HEK293 (cell line): ENCODE data around the gene ZNF471.
A peak's percentile ranks its signal among the peaks of the same experiment; 100 is the strongest.

ENCODE experiments used
- BCL6B ChIP-seq: fragments of 450-650 bp; formaldehyde crosslinking; IDR thresholded peaks from 2 replicates; pipeline ENCODE4 v1.5.1; 2017; ENCODE audit warnings: missing biosample characterization, missing genetic modification characterization
- KLF7 ChIP-seq: fragments of 450-650 bp; formaldehyde crosslinking; IDR thresholded peaks from 2 replicates; pipeline ENCODE4 v1.5.1; 2016; ENCODE audit warnings: missing biosample characterization, missing genetic modification characterization, borderline replicate concordance
- PRDM10 ChIP-seq: fragments of 450-650 bp; formaldehyde crosslinking; IDR thresholded peaks from 2 replicates; pipeline ENCODE4 v1.5.1; 2016; ENCODE audit warnings: missing biosample characterization, missing genetic modification characterization
- REST ChIP-seq: fragments of 450-650 bp; formaldehyde crosslinking; IDR thresholded peaks from 2 replicates; pipeline ENCODE4 v1.5.1; 2016; ENCODE audit warnings: missing biosample characterization, missing genetic modification characterization
- SETDB1 ChIP-seq: IDR thresholded peaks from one replicate; pipeline ENCODE4 v1.6.1; 2017; ENCODE audit warnings: mild to moderate bottlenecking, low read length, moderate library complexity, mixed read lengths; ENCODE audit not compliant: insufficient read length
- SP7 ChIP-seq: fragments of 450-650 bp; formaldehyde crosslinking; IDR thresholded peaks from 2 replicates; pipeline ENCODE4 v1.5.1; 2016; ENCODE audit warnings: missing biosample characterization, missing genetic modification characterization
- ZBTB11 ChIP-seq: fragments of 450-650 bp; formaldehyde crosslinking; conservative IDR thresholded peaks from 2 replicates; pipeline ENCODE4 v1.5.1; 2016; ENCODE audit warnings: low read depth, missing biosample characterization, missing genetic modification characterization
- ZBTB20 ChIP-seq: fragments of 450-650 bp; formaldehyde crosslinking; IDR thresholded peaks from 2 replicates; pipeline ENCODE4 v1.5.1; 2016; ENCODE audit warnings: missing biosample characterization, missing genetic modification characterization
- ZBTB21 ChIP-seq: fragments of 450-650 bp; formaldehyde crosslinking; IDR thresholded peaks from 2 replicates; pipeline ENCODE4 v1.5.1; 2017; ENCODE audit warnings: missing biosample characterization, missing genetic modification characterization
- ZBTB6 ChIP-seq: fragments of 450-650 bp; formaldehyde crosslinking; IDR thresholded peaks from 2 replicates; pipeline ENCODE4 v1.5.1; 2017; ENCODE audit warnings: missing biosample characterization, missing genetic modification characterization
- ZFHX2 ChIP-seq: fragments of 450-650 bp; formaldehyde crosslinking; conservative IDR thresholded peaks from 2 replicates; pipeline ENCODE4 v1.5.1; 2016; ENCODE audit warnings: missing biosample characterization, missing genetic modification characterization
- ZIC2 ChIP-seq: fragments of 450-650 bp; formaldehyde crosslinking; IDR thresholded peaks from 2 replicates; pipeline ENCODE4 v1.5.1; 2016; ENCODE audit warnings: missing biosample characterization, missing genetic modification characterization
- ZNF169 ChIP-seq: fragments of 450-650 bp; formaldehyde crosslinking; IDR thresholded peaks from 2 replicates; pipeline ENCODE4 v1.5.1; 2016; ENCODE audit warnings: missing biosample characterization, missing genetic modification characterization
- ZNF266 ChIP-seq: fragments of 450-650 bp; formaldehyde crosslinking; IDR thresholded peaks from 2 replicates; pipeline ENCODE4 v1.5.1; 2016; ENCODE audit warnings: missing biosample characterization, missing genetic modification characterization, low read depth
- ZNF341 ChIP-seq: fragments of 450-650 bp; formaldehyde crosslinking; IDR thresholded peaks from 2 replicates; pipeline ENCODE4; 2016; ENCODE audit warnings: low read depth, missing biosample characterization, missing genetic modification characterization
- ZNF354C ChIP-seq: fragments of 450-650 bp; formaldehyde crosslinking; IDR thresholded peaks from 2 replicates; pipeline ENCODE4 v1.5.1; 2016; ENCODE audit warnings: missing biosample characterization, missing genetic modification characterization, low read depth, borderline replicate concordance
- ZNF560 ChIP-seq: fragments of 450-650 bp; formaldehyde crosslinking; IDR thresholded peaks from 2 replicates; pipeline ENCODE4 v1.5.1; 2017; ENCODE audit warnings: missing biosample characterization, missing genetic modification characterization, borderline replicate concordance
- ZNF600 ChIP-seq: fragments of 450-650 bp; formaldehyde crosslinking; IDR thresholded peaks from 2 replicates; pipeline ENCODE4 v1.5.1; 2016; ENCODE audit warnings: missing biosample characterization, missing genetic modification characterization
- ZNF629 ChIP-seq: fragments of 450-650 bp; formaldehyde crosslinking; IDR thresholded peaks from 2 replicates; pipeline ENCODE4 v1.5.1; 2017; ENCODE audit warnings: missing biosample characterization, missing genetic modification characterization
- ZNF701 ChIP-seq: fragments of 450-650 bp; formaldehyde crosslinking; IDR thresholded peaks from 2 replicates; pipeline ENCODE4 v1.5.1; 2016; ENCODE audit warnings: missing biosample characterization, missing genetic modification characterization
- ZNF830 ChIP-seq: fragments of 450-650 bp; IDR thresholded peaks from 2 replicates; pipeline ENCODE4 v1.5.0; 2018; ENCODE audit warnings: missing biosample characterization, missing genetic modification characterization, low read depth, mild to moderate bottlenecking, moderate library complexity
- ZSCAN4 ChIP-seq: fragments of 450-650 bp; formaldehyde crosslinking; IDR thresholded peaks from 2 replicates; pipeline ENCODE4 v1.5.1; 2017; ENCODE audit warnings: missing biosample characterization, missing genetic modification characterization

ZNF471 gene

GRCh38 chr19:56477429-56478338 is 30.0 kb upstream of the ZNF471 start (continued):
- TF ChIP-seq SETDB1 (peak; percentile 48), ZIC2 (tag by site-specific recombination) (no peak), ZNF341 (tag by site-specific recombination) (peak; percentile 97), ZBTB6 (tag by site-specific recombination) (no peak), ZFHX2 (tag by site-specific recombination) (peak; percentile 47; the same call in 1 of the 2 replicates), BCL6B (tag by site-specific recombination) (no peak), ZNF266 (tag by site-specific recombination) (no peak), ZBTB20 (tag by site-specific recombination) (peak; percentile 98), ZNF701 (no peak), ZBTB11 (tag by site-specific recombination) (peak; percentile 48), ZBTB21 (peak; percentile 33; the same call in 1 of the 2 replicates), ZNF560 (tag by site-specific recombination) (no peak), REST (0 out of 2 replicates have a peak, but pooled peaks have one; percentile 15), ZSCAN4 (tag by site-specific recombination) (no peak), ZNF354C (tag by site-specific recombination) (no peak), KLF7 (tag by site-specific recombination) (peak; percentile 47; the same call in 1 of the 2 replicates), ZNF830 (no peak), SP7 (tag by site-specific recombination) (peak; percentile 44), ZNF629 (tag by site-specific recombination) (0 out of 2 replicates have a peak, but pooled peaks have one; percentile 12), PRDM10 (tag by site-specific recombination) (peak; percentile 97), ZNF600 (tag by site-specific recombination) (no peak), ZNF169 (tag by site-specific recombination) (no peak)
